Measurements from ENCODE around the gene SPATA46.

- no peak for TF ChIP-seq EP300 (IDR thresholded peaks at IDR 0.05)
- TF ChIP-seq CTCF (IDR thresholded peaks at IDR 0.05): no peak
- TF ChIP-seq POLR2A (IDR thresholded peaks at IDR 0.05): no peak
- TF ChIP-seq POLR2AphosphoS5 (IDR thresholded peaks at IDR 0.05): no peak
Measured at GRCh38 chr1:162353702-162354101, 23.0 kb downstream of the SPATA46 start.
